ENCODE data around the gene MGAT4D. TPM values are rescaled to one million over a fixed set of nuclear protein-coding genes. Genes with fewer than 3 reads are reported as not detected.
A peak's percentile ranks its signal among the peaks of the same experiment; 100 is the strongest.

Gene MGAT4D
- total and polyA plus RNA-seq, 2 experiments from 2014 or later = not detected

DNA sequence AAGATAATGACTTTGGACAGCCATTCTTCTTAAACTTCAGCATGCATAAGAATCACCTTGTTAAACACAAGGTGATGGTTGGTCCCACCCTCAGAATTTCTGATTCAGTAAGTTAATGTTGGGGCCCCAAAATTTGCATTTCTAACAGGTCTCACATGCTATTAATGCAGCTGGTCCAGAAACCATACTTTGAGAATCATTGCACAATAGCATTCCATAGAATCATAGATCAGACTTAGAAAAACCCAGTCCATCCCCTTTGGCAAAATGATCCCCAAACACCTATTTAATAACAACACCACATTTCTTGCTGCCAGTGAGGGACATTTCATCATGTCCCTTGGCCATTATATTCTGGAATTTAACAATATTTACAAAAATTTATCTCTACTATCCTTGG, 6.2 kb upstream of the MGAT4D start:
- TF ChIP-seq, protein P1, sequence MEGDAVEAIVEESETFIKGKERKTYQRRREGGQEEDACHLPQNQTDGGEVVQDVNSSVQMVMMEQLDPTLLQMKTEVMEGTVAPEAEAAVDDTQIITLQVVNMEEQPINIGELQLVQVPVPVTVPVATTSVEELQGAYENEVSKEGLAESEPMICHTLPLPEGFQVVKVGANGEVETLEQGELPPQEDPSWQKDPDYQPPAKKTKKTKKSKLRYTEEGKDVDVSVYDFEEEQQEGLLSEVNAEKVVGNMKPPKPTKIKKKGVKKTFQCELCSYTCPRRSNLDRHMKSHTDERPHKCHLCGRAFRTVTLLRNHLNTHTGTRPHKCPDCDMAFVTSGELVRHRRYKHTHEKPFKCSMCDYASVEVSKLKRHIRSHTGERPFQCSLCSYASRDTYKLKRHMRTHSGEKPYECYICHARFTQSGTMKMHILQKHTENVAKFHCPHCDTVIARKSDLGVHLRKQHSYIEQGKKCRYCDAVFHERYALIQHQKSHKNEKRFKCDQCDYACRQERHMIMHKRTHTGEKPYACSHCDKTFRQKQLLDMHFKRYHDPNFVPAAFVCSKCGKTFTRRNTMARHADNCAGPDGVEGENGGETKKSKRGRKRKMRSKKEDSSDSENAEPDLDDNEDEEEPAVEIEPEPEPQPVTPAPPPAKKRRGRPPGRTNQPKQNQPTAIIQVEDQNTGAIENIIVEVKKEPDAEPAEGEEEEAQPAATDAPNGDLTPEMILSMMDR (IDR thresholded peaks at IDR 0.05; ENCODE audit: poor library complexity) = no peak
- TF ChIP-seq EZH2phosphoT487 (IDR thresholded peaks at IDR 0.05; ENCODE audit: low read depth, severe bottlenecking, unreplicated experiment) (no peak), EZH2 (IDR thresholded peaks at IDR 0.05; ENCODE audit: borderline replicate concordance) (no peak)
- no peaks in the 10 kb centered on the region for H3K79me2 ChIP-seq
- H3K9me2 ChIP-seq (replicated peaks; ENCODE audit: insufficient read depth) = no peaks in the 10 kb centered on the region
- no peak overlapping the region for H3K4me3 ChIP-seq
- no peaks in the 10 kb centered on the region for H3K36me3 ChIP-seq (replicated peaks; ENCODE audit: insufficient read depth, low read depth)
- H4K20me1 ChIP-seq (ENCODE audit: insufficient read depth, poor library complexity, severe bottlenecking) = no peaks in the 10 kb centered on the region
- no peaks in the 10 kb centered on the region for H3K4me1 ChIP-seq (ENCODE audit: insufficient read depth)
- H3K4me2 ChIP-seq = no peak overlapping the region
- H2AFZ ChIP-seq = no peak overlapping the region
- H3K27ac ChIP-seq = no peak overlapping the region
- DNase-seq (ENCODE audit: low spot score) = no peak
- peaks cover 28% of the 10 kb centered on the region for H3K27me3 ChIP-seq
- H3K9me3 ChIP-seq (ENCODE audit: low read depth) = no peaks in the 10 kb centered on the region

DNA sequence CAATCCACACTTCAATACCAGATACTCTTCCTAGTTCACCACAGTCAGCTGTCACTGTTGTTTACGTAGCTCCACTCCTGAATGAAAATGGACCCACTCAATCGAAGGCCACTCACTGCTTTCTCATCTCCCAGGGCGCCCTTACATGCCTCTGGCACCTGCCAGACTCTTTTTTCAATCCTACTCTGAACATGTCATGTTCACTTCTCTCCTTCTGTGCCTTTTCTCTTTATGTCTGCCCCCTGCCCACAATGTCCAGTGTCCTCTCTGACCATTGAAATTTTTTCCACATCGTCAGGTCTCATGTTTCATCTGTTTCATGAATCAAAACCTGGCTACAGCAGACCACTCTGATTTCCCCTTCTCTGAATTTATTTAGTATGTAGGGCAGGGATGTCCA, 1.3 kb upstream of the MGAT4D start:
- Histone ChIP-seq H3K9me2 (replicated peaks; ENCODE audit: insufficient read depth) (no peaks in the 10 kb centered on the region), H3K9me3 (ENCODE audit: low read depth) (no peaks in the 10 kb centered on the region), H4K20me1 (ENCODE audit: insufficient read depth, poor library complexity, severe bottlenecking) (no peaks in the 10 kb centered on the region), H3K27ac (no peak overlapping the region), H3K4me3 (no peak overlapping the region), H3K36me3 (replicated peaks; ENCODE audit: insufficient read depth, low read depth) (no peaks in the 10 kb centered on the region), H3K4me2 (no peak overlapping the region), H3K27me3 (peaks cover 63% of the 10 kb centered on the region), H3K4me1 (ENCODE audit: insufficient read depth) (no peaks in the 10 kb centered on the region), H2AFZ (no peak overlapping the region), H3K79me2 (no peaks in the 10 kb centered on the region)
- WGBS (ENCODE audit: low lambda C conversion rate, missing lambda C conversion rate) = 84% methylated on average over 4 of the region's 4 CpGs
- TF ChIP-seq, protein P1 (IDR thresholded peaks at IDR 0.05; ENCODE audit: poor library complexity) = no peak
- TF ChIP-seq EZH2 (IDR thresholded peaks at IDR 0.05; ENCODE audit: borderline replicate concordance) (no peak), EZH2phosphoT487 (IDR thresholded peaks at IDR 0.05; ENCODE audit: low read depth, severe bottlenecking, unreplicated experiment) (no peak)
- DNase-seq (ENCODE audit: low spot score) = no peak

DNA sequence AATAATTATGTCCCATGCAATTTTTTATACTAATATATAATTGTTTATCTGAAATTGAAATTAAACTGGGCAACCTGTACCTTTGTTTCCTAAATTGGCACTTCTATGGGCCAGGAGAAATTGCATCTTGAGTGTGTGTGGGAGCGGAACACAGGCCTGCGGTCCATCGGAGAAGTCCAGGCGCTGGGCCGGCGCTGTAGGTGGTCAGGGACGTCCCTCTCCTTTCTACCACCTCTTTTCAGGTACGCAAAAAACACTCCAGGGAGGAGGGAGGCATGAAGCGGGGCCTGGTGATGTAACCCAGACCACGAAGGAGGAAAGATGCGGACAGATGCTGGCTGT, 717 bp downstream of the MGAT4D start:
- no peaks in the 10 kb centered on the region for H3K79me2 ChIP-seq
- H3K4me2 ChIP-seq = peak overlapping the region; percentile 94
- TF ChIP-seq EZH2 (IDR thresholded peaks at IDR 0.05; ENCODE audit: borderline replicate concordance) = no peak
- TF ChIP-seq, protein P1 (IDR thresholded peaks at IDR 0.05; ENCODE audit: poor library complexity) = no peak
- TF ChIP-seq EZH2phosphoT487 (IDR thresholded peaks at IDR 0.05; ENCODE audit: low read depth, severe bottlenecking, unreplicated experiment) = no peak
- H3K36me3 ChIP-seq (replicated peaks; ENCODE audit: insufficient read depth, low read depth) = no peaks in the 10 kb centered on the region
- H2AFZ ChIP-seq = peak overlapping the region; percentile 92
- H3K4me3 ChIP-seq = peak overlapping the region; percentile 42
- DNase-seq (ENCODE audit: low spot score) = no peak
- no peaks in the 10 kb centered on the region for H4K20me1 ChIP-seq (ENCODE audit: insufficient read depth, poor library complexity, severe bottlenecking)
- no peak overlapping the region for H3K27ac ChIP-seq
- peaks cover 62% of the 10 kb centered on the region for H3K27me3 ChIP-seq
- H3K4me1 ChIP-seq (ENCODE audit: insufficient read depth) = no peaks in the 10 kb centered on the region
- H3K9me2 ChIP-seq (replicated peaks; ENCODE audit: insufficient read depth) = no peaks in the 10 kb centered on the region
- WGBS (ENCODE audit: low lambda C conversion rate, missing lambda C conversion rate) = 62% methylated on average over 11 of the region's 11 CpGs
- H3K9me3 ChIP-seq (ENCODE audit: low read depth) = no peaks in the 10 kb centered on the region

DNA sequence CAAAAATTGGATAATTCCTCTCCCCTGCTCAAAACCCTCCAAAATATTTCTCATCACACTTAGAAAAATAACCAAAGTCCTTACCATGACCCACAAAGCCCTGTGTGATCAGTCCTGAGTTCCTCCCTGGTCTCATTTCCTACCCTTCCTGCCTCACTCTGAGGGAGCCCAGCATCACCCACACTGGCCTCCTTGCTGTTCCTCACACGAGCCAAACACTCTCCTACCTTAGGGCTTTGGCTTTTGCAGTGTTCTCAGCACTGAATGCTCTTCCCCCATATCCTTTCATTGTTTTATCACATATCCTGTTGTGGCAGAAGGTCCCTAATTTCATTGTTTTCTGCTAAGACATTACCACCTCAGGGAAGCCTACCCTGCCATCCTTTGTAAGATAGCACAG, 12.2 kb downstream of the MGAT4D start:
- WGBS (ENCODE audit: low lambda C conversion rate, missing lambda C conversion rate) = 68% methylated on average over 1 of the region's 1 CpG
- no peaks in the 10 kb centered on the region for H4K20me1 ChIP-seq (ENCODE audit: insufficient read depth, poor library complexity, severe bottlenecking)
- no peak overlapping the region for H3K4me3 ChIP-seq
- H3K79me2 ChIP-seq = no peaks in the 10 kb centered on the region
- H3K9me2 ChIP-seq (replicated peaks; ENCODE audit: insufficient read depth) = no peaks in the 10 kb centered on the region
- H3K27me3 ChIP-seq = no peaks in the 10 kb centered on the region
- no peak overlapping the region for H3K27ac ChIP-seq
- H3K36me3 ChIP-seq (replicated peaks; ENCODE audit: insufficient read depth, low read depth) = no peaks in the 10 kb centered on the region
- no peak for DNase-seq (ENCODE audit: low spot score)
- H3K4me1 ChIP-seq (ENCODE audit: insufficient read depth) = no peaks in the 10 kb centered on the region
- H2AFZ ChIP-seq = no peak overlapping the region
- TF ChIP-seq EZH2 (IDR thresholded peaks at IDR 0.05; ENCODE audit: borderline replicate concordance) (no peak), EZH2phosphoT487 (IDR thresholded peaks at IDR 0.05; ENCODE audit: low read depth, severe bottlenecking, unreplicated experiment) (no peak)
- TF ChIP-seq, protein P1 (IDR thresholded peaks at IDR 0.05; ENCODE audit: poor library complexity) = no peak
- no peaks in the 10 kb centered on the region for H3K9me3 ChIP-seq (ENCODE audit: low read depth)
- no peak overlapping the region for H3K4me2 ChIP-seq
